8988T (cell line): ENCODE results near the gene NUP85.
"Not testable (repeated sequence)": the region's sequence is repeated elsewhere in the genome, so short reads cannot be mapped to it uniquely, and the experiment has no call there.

Experiments used
- DNase-seq: peaks from one replicate; pipeline ENCODE4 v3.0.0; 2011

Gene NUP85, protein sequence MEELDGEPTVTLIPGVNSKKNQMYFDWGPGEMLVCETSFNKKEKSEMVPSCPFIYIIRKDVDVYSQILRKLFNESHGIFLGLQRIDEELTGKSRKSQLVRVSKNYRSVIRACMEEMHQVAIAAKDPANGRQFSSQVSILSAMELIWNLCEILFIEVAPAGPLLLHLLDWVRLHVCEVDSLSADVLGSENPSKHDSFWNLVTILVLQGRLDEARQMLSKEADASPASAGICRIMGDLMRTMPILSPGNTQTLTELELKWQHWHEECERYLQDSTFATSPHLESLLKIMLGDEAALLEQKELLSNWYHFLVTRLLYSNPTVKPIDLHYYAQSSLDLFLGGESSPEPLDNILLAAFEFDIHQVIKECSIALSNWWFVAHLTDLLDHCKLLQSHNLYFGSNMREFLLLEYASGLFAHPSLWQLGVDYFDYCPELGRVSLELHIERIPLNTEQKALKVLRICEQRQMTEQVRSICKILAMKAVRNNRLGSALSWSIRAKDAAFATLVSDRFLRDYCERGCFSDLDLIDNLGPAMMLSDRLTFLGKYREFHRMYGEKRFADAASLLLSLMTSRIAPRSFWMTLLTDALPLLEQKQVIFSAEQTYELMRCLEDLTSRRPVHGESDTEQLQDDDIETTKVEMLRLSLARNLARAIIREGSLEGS

DNA sequence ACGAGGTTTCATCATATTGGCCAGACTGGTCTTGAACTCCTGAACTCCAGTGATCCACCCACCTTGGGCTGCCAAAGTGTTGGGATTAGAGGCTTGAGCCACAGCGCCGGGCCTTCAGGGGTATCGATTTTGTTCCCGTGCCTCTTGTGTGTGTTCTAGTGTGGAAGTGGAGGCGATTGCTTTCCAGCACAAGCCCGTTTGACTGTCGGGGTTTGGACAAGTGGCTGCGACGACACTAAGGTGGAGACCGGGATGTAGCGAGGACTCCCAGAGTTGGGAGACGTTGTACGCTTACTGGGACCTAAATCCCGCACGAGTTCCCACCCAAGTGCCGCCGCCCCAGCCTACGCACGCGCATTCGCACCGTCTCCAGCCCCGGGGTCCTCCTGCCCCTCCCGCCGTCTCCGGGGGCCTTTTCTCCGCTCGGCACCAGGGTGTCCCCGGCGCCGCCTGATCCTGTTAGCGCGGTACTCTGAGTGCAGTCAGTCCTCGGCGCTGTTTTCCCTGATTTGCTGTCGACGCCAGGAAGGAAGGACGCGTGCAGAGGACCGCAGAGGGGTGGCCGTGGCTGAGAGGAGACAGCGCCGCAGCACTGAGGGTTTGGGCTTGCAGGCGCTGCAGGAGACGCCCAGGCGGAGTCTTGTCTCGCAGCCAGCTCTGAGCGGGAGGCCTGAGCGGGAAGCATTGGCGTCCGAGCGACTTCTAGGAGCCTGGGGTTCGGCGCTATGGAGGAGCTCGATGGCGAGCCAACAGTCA is at the start of gene NUP85:
Gene NUP85, plus strand, starts transcription at position 643 of the 756 bp plus-strand sequence. Its CDS starts 83 bp downstream, at position 726.
- DNase-seq = peak; percentile 88

DNA sequence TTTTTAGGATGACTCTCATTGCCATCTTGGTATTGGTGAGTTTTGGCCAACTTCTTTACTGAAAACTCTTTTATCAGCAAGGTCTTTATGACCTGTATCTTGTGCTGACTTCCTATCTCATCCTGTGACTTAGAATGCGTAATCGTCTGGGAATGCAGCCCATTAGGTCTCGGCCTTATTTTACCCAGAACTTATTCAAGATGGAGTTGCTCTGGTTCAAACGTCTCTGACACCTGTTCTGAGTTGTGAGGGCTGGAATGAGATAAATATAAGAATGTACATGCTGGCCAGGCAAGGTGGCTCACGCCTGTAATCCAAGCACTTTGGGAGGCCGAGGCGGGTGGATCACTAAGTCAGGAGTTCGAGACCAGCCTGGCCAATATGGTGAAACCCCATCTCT is 47.0 kb upstream of the NUP85 start:
- DNase-seq = not testable (repeated sequence)

GRCh38 chr17:75159196-75160031 is 46.1 kb upstream of the NUP85 start:
- no peak for DNase-seq

DNA sequence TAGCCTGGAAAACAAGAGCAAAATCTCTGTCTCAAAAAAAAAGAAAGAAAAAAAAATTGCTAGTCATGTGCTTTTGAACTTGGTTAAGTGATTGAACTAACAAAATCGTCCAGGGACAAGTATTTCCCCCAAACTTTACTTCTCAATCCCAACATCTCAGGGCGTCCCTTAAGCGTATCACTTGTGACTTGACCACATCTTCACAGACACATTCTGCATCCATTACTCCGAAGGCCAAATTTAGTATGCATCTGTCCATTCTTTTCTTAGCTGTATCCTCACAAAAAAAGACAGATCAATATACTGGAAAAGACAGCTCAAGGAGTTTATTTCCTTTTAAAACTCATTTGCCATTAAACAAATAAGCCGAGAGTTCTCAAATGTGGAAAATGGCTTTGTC is 45.3 kb upstream of the NUP85 start:
- DNase-seq = no peak

DNA sequence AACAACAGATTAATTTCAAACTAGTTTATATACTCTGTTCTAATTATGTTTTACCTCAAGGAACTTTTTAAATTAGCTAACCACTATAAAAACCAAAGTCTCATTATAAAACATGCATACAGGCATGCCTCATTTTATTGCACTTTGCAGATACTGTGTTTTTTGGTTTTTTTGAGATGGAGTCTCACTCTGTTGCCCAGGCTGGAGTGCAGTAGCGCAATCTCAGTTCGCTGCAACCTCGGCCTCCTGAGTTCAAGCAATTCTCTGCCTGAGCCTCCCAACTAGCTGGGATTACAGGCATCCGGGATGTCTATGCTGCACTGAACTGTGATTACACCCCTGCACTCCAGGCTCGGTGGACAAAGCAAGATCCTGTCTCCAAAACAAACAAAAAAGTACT is 42.4 kb upstream of the NUP85 start:
- no peak for DNase-seq

GRCh38 chr17:75164606-75165005 is 40.9 kb upstream of the NUP85 start:
- not testable (repeated sequence) for DNase-seq

- DNase-seq = no peak
Observed at GRCh38 chr17:75168998-75169397, 36.5 kb upstream of the NUP85 start.

DNA sequence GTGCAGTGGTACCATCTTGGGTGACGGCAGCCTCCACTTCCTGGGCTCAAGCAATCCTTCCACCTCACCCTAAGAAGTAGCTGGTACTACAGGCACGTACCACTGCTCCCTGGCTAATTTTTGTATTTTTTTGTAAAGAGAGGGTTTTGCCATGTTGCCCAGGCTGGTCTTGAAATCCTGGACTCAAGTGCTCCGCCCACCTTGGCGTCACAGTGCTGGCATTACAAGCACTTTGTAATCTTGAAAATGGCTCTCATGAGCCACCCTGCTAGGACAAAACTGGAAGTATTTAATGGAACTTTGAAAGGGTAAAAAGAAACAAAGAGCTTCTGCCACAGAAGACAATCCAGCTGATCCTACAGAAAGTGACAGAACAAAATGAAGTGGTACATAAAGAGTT is 32.0 kb upstream of the NUP85 start:
- no peak for DNase-seq

GRCh38 chr17:75174996-75175395 is 30.5 kb upstream of the NUP85 start:
- no peak for DNase-seq

DNA sequence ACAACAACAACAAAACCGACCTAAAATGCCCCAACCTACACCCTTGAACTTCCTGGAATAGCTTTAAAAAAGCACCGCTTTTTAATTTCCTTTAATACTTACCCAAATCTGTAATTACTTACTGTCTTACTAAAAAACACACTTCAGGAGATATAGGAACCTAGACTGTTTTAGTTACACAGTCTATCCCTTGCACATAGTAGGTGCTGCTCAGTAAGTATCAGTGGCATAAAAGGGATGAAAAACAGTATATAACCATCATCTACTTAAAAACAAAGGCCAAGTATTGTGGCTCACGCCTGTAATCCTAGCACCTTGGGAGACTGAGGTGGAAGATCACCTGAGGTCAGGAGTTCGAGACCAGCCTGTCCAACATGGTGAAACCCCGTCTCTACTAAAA is 28.9 kb upstream of the NUP85 start:
- DNase-seq = no peak

DNA sequence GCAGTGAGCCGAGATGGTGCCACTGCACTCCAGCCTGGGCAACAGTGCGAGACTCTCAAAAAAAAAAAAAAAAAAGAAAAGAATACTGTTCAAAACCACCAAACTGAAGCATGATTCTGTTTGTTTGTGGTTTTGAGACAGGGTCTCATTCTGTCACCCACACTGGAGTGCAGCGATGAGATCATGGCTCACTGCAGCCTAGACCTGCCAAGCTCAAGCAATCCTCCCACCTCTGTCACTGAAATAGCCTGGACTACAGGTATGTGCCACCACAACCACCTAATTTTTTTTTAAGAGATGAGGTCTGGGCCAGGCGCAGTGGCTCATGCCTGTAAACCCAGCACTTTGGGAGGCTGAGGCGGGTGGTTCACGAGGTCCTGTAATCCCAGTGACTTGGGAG is 27.0 kb upstream of the NUP85 start:
- no peak for DNase-seq

- no peak for DNase-seq
Observed at GRCh38 chr17:75181110-75181509, 24.4 kb upstream of the NUP85 start.

GRCh38 chr17:75181608-75182318 is 23.7 kb upstream of the NUP85 start:
- DNase-seq = no peak

GRCh38 chr17:75182319-75182568 is 23.2 kb upstream of the NUP85 start:
- no peak for DNase-seq

DNA sequence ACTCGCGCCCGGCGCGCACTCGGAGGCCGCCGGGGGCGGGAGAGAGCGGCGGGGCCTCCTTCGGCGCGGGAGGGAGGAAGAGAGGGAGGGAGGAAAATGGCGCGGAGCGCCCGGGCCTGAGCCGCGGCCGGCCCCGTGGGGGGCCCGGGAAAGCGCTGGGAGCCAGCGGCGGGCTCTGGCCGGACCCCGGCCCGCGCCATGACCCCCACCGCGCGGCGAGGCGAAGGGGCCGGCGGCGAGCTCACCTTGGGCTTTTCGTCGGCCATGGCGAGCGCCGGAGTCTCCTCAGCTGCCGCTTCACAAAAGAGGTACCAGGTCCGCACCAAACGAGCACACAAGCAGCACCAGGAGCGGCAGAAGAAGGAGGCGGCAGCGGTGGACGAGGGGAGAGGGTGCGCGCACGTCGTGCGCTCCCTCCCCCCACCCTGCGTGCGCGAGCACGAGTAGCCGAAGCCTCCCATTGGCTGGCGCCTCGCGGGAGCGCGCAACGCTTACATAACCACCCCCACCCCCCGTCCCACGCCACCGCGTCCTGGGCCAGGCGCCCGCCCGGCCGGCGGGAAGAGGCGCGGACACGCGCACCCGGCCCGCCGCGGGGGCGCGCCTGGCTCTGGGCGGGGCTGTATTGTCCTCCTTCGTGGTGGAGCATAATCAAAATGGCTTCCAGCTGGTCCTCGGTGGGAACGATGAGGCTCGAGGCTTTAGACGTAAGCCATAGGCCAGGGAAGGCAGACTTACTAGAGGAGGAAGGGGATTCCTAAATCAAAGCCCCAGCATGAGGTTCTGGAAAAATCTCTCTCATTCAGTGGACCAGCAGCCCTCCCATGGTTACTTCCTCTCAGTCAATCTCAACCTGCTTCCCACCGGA is 22.7 kb upstream of the NUP85 start, which contains the start of gene SUMO2:
Gene SUMO2, minus strand, starts transcription at position 391 of the 868 bp plus-strand sequence. Its CDS starts 125 bp downstream, at position 266.
- peak; percentile 91 for DNase-seq

DNA sequence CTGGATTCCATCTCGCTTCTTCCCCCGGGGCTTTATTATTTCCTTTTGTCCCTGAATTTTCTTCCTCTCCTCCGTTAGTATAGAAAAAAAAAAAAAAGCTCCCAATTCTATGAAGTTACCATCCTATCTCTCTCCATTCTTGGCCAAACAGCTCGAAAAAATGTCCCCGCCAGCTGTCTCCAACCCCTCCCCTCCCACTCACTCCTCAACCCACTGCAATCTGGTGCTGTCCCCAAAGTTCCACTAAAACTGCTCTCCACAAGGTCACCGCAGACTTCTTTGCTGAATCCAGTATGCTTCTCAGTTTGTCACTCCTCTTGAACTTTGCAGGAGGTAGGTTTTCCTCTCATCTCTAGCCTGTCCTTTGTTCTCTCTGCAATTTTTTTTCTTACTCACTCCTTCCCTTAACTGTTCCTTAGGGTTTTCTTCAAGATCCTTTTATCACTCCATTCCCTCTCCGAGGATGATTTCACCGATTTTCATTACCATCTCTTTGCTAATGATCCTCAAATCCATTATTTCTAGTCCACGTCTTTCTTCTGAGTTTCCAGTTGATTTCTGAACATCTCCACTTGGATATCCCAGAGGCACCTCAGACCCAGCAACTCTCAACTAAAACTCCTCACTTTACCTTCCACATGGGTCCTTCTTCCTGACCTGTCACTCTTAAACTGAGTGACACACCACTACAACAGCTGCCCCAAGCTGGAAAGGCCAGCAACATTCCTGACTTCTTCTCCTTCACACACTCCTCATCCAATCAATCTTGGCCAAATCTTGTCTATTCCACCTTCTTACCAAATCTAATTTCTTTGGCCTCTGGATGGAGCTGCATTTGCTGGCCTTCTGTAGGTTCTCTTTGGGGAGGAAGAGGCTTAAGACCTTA is 21.2 kb upstream of the NUP85 start:
- no peak for DNase-seq

DNA sequence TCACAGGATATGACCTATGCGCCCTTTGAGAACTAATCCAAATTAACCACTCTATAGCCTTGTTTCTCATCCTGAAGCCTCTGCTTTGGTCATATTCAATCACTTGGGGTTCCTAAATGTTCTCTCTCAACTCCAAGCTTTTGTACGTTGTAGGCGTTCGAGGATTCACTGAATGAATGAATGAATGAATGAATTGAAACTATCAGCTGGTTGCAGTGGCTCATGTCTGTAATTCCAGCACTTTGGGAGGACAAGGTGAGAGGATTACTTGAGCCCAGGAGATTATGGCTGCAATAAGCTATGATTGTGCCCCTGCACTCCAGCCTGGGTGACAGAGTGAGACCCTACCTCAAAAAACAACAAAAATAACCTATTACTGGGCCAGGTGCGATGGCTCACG is 16.9 kb upstream of the NUP85 start:
- DNase-seq = no peak

- DNase-seq = no peak
Observed at GRCh38 chr17:75191584-75191983, 13.9 kb upstream of the NUP85 start.

DNA sequence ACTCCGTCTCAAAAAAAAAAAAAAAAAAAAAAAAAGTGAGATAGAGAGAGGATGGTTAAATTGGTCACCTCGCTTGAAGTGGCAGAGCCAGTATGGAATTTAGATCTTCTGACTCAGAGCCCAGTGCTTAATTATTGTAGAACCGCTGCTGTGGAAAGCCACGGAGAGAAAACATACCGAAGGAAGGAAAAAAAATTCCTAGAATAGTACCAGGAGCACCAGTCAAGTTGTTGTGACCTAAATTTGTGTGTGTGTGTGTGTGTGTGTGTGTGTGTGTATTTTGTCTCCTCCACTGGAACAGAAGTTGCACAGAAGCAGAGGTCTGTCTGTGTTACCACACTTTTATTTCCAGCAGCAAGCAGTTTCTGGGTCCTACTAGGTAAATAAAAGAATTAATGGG is 10.6 kb upstream of the NUP85 start:
- no peak for DNase-seq
